Measurements from ENCODE around the gene SETD9.

SETD9 gene, protein sequence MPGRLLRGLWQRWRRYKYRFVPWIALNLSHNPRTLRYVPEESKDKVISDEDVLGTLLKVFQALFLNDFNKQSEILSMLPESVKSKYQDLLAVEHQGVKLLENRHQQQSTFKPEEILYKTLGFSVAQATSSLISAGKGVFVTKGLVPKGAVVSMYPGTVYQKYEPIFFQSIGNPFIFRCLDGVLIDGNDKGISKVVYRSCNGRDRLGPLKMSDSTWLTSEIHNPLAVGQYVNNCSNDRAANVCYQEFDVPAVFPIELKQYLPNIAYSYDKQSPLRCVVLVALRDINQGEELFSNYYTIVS

DNA sequence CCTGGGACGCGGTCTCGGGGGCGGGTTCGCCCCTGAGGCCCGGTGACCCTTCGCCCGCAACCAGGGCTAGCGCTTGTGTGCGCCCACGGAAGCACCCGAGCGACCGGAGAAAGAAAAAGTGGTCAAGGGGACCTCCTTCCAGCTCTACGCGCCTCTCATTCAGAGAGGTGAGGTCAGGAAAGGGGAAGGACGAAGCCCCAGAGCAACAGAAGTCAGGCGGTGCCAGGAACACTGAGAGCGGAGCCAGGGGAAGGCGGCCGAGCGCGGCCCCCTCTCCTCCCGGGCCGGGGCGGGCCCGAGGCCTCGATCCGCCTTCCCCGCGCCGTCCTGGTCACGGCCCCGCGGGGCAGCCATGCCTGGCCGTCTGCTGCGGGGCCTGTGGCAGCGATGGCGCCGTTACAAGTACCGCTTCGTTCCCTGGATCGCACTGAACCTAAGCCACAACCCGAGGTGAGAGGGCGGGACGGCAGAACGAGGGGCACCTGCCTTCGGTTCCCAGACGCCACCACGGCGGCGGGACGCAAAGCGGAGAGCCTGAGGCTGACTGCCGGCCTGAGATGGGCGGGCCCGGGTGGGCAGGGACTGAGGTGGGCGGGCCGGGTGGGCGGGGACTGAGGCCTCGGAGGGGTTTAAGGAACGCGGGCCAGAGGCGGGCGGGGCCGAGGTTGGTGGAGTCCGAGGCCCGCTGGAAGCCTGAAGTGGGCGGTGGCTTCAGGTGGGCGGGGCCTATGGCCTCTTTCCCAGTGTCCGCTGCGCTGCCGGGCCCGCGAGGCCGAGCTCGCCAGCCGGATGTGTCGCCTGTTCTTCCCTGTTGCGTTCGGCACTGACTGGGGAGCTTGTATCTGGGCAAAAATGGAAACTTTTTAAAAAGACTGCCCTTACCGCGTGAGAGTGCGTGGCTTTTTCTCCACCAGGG is at the start of gene SETD9:
TSS of gene SETD9 (plus strand) at position 303 of the 916 bp plus-strand sequence. CDS start at position 353, 50 bp downstream.
- DNase-seq (ENCODE audit: low spot score): peak; percentile 96

DNA sequence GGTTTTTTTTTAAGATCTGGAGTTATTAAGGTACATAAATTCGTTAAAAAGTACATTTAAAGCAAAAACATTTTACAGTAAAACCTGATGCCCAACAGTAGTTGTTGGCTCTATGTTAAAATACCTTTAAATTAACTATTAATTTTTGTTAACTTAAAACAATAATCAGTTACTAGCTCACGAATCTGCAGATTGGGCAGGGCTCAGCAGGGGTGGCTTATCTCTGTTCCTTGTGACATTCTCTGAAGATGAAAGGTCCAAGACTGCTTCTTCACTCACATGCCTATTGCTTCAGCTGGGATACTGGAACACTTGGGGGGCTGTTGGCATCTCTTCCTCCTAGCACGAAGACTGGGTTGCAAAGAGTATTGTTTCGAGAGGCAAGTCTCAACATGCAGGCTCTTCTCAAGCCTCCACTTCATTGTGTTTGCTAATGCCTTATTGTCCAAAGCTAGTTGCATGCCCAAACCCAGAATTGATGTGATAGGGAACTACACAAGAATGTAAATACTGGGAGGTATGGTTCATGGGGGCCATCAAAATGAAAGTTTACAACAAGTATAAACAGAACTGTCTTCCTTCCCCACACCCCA is 47.4 kb upstream of the SETD9 start:
- DNase-seq (ENCODE audit: low spot score): no peak

DNA sequence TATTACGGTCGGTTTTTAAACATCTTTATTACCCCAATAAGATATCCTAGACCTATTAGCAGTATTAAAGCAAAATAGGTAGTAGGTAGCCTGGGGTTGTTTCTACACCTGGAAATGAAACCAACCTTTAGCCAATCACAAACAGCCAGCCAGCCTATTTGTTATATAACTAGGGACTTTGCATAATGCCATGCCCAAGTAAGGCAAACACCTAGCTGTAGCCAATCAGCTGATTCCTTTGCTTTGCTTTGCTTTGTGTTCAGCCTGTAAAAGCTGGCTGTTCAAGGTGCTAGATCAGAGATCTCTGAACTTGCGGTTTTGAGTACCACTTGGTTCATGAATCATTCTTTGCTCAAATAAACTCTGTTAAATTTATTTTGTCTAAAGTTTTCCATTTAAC is 46.5 kb upstream of the SETD9 start:
- no peak for DNase-seq (ENCODE audit: low spot score)

DNA sequence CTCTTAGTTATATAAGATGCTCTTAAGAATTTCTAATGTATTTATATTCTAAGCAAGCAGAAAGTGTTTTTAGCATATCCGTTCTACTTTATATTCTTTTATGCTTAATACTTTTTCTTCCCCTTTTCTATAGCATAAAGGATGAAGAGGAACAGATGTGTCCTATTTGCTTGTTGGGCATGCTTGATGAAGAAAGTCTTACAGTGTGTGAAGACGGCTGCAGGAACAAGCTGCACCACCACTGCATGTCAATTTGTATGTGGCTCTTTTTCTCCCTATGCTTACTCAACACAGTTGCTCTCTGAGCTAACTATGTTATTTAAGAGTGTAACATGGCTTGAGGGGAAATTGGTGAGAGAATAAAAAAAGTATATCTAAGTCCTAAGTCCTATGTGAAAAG is 37.6 kb upstream of the SETD9 start:
- DNase-seq (ENCODE audit: low spot score): no peak

DNA sequence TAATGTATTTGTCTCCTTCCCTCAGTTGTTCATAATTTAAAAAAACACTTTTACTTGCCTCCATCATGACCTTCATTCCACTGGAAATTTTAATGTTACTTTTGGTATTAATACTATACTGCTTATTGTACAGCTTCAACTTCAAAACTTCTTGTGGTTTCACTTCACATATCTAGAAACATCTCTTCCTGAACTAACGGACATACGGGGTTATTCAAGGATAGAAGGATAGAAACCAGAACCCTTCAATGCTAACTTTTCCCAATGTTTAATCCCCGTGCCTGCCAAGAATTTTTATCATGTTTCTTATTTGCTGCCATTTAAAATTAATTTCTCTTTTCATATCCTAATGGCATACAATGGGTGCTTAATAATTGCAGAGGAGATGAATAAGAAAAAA is 36.3 kb upstream of the SETD9 start:
- no peak for DNase-seq (ENCODE audit: low spot score)

DNA sequence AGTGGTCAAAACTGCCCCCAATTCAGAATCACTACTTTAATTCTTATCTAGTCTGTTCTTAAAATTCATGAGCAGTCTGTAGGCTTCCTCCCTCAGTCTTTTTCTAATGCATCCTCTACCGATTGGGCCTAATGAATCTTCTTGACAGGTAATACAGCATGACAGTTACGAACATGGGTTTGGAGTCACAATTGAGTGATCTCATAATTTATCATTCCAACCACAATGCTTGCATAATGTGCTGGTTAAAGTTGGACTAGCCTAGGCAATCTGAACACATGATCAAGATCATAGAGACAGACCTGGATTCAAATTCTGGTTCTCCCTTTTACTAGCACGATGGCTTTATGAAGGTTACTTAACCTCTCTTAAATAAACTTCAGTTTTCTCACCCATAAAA is 33.1 kb upstream of the SETD9 start:
- peak; percentile 65 for DNase-seq (ENCODE audit: low spot score)

DNA sequence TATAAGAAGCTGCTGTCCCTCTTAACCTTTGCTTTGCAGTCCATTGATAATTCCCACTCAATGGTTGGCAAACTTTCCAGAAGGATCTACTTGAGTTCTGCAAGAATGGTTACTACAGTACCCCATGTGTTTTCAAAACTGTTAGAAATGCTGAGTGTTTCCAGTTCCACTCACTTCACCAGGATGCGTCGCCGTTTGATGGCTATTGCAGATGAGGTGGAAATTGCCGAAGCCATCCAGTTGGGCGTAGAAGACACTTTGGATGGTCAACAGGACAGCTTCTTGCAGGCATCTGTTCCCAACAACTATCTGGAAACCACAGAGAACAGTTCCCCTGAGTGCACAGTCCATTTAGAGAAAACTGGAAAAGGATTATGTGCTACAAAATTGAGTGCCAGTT is 27.8 kb upstream of the SETD9 start:
- DNase-seq (ENCODE audit: low spot score): no peak

DNA sequence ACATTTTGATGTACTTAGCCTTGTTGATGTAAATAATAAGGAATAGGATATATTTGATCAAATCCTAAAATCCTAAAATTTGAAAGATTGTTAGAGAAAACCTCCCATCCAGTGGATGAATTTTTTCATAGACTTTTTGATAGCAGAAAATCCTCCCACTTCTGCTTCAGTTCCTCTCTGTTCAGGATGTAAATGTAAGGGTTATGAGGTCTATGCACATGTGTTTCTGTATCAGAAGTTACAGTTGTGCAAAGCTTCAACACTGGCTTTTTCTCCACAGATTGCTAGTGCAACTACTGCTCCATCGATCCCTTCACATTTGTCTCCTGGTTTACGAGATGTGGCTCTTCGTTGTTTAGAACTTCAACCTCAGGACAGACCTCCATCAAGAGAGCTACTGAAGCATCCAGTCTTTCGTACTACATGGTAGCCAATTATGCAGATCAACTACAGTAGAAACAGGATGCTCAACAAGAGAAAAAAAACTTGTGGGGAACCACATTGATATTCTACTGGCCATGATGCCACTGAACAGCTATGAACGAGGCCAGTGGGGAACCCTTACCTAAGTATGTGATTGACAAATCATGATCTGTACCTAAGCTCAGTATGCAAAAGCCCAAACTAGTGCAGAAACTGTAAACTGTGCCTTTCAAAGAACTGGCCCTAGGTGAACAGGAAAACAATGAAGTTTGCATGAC is 16.0 kb upstream of the SETD9 start:
- DNase-seq (ENCODE audit: low spot score): no peak

DNA sequence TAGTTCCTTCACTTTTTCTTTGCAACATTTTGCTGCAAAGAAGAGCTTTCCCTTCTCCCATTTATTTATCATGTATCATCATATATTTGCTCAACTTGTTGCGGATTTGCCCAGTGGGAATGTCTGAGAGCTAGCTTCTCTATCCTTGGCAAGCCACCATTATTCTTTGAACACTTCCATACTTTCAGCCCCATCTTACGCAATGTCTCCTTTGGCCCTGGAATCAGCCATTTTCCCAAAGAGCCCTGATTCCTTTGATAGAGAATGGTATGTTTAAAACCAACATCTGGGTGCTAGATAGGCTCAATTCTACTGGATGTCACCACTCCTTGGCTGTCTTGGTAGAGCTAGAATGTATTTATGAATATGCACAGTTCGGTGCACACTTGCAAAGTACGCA is 12.6 kb upstream of the SETD9 start:
- no peak for DNase-seq (ENCODE audit: low spot score)

DNA sequence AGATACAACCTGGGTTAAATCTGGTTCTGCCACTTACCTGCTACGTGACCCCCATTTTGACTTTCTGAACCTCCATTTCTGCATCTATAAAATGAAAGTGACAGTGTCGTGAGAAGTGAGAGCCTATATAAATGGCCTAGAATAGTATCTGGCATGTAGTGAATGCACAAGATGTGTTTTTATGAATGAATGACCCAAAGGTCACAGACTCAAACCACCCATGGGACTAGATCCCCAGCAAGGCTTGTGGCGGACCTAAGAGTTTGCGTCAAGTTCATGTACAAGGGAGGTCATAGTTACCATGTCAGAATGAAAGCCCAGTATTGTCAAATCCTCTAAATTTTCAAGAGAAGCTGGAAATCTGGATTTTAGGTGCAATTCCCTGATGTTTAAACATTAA is 11.2 kb upstream of the SETD9 start:
- DNase-seq (ENCODE audit: low spot score): no peak

DNA sequence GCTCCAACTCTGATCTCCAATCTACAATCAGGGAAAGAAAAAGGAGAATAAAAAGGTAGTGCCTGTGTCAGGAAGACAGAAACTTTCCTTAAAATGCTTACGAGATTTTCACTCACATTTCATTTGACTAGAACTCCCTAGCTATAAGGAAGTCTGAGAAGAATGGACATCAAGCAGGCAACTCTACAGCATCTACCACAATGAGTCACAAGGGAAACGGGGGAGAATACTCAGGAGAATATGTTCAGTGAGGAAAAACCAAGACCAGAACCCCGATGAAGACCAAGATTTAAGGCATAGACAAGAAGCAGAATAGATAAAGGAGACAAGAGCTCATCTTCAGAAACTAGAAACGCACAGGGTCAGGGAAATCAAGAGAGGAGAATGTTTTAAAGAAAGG is 9.0 kb upstream of the SETD9 start:
- no peak for DNase-seq (ENCODE audit: low spot score)

DNA sequence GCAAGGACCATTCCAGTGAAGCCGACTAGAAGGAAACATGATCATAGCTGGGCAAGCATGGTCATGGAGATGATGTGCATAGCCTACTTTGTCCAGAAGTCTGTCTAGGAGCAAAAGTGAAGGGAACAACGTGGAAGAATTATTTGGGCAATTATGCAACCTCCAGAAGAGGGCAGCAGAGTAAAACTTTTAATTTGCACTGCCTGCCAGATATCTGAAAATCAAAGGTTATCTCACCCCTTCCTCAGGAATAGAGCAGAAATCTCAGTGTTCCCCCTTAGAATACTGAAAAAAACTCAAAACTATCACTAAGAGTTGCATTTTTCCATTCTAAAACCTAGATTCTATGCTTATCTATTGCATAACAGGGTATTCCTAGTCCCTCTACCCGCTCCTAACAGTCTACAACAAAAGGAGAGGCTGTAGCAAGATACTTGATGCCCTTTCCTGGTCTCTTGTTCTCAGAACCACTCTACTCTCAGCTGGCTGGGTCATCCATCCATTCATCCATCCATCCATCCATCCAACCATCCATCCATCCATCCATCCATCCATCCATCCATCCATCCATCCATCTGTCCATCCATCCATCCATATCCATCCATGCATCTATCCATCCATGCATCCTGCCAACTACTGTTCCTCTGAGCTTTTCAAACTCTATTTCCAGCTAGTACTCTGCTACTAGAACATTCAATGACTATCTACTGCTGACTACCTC is 8.4 kb upstream of the SETD9 start:
- DNase-seq (ENCODE audit: low spot score): peak; percentile 72

DNA sequence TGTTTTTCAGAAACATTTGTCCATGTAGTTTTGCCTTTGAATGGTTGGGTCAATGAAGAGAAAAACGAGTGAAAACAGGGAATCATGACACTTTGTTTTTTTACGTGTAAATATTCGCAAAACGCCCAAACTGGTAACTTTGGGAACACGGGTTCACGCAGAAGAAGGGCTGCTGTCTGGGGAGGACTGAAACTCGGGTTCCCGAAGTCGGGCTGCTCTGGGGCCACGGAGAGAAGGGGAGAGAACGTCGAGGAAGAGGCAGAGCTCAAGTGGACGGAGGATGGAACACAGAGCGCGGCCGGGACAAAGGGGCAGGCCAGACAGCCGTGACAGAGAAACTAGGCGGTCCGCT is 478 bp upstream of the SETD9 start:
- no peak for DNase-seq (ENCODE audit: low spot score)

DNA sequence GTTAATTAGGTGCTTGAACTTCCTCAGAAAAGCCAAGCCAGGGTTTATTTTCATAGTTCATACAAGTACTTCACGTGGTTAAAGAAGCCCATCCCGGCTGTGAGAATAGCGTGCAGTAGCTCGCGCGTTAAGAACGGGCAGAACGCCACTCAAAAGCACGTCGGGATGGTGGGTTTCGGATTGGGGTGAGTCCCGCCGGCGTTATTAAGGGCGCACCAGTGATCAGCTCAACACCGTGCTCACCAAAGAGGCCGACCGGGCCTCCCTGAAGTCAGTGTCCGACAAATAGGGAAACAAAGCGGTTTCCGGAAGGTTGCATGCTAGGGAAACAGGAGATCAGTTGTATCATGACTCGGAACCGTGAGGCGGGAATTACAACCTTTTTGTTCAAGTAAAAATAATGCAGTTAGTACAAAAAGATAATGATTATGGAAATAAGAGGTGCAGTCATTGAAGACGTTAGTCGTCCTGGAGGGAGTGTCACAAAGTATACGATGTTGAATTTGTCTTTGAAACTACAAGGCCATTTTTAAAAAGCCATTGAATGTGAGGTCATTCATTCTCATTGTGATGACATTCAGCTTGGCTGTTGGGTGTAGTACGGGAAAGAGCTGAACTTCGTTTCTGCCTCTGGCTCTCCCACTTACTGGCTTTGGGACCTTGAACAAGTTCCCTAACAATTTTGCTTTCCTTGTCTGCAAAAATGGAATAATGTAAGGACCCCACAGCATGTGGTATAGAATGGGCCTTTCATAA is 992 bp downstream of the SETD9 start:
- peak; percentile 76 for DNase-seq (ENCODE audit: low spot score)

DNA sequence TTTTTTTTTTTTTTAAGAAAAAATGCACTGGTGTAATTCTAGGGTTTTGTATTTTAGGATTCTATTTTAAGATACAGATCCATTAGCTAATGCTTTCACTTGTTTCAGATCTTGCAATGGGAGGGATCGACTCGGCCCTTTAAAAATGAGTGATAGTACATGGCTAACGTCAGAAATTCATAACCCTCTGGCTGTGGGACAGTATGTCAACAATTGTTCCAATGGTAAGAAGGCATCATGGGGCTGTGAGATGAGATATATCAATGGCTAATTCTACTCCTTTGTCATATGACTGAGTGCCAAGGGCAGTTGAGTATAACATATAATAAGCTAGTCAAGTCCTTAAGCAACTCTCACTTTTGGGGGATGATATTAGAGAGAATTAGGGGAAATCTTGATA is 4.4 kb downstream of the SETD9 start:
- DNase-seq (ENCODE audit: low spot score): no peak

DNA sequence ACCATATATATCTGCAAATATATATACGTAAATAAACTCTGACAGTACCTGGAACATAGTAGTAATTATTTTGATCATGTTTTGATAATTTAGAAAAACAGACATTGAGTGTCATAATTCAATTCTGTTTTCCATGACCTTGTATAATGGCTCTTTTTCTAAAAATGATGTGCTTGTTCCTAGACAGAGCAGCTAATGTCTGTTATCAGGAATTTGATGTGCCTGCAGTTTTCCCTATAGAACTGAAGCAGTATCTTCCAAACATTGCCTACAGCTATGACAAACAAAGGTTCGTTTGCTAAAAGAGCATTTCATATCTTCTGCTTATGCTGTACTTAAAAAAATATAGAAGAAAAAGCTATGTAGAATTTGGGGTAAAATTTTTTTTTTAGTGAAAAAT is 5.3 kb downstream of the SETD9 start:
- DNase-seq (ENCODE audit: low spot score): no peak

DNA sequence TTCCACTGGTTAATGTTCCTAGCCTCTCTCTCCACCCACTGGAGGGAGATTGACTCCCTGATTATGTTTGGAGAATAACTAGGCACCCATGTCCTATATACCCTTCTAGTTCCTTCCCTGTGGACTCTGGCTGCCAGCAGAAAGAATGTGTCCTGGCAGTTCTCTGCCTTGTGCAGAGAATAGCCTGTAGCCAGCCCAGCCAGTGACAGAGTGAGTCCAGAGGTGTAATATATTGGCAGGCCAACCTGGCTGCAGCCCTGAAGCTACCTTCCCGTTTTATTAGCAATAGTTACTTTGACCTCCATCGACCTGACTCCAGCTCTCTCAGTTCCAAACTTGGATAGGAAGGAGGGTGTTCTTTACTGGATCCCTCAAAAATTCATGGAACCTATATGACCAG is 8.1 kb downstream of the SETD9 start:
- no peak for DNase-seq (ENCODE audit: low spot score)

DNA sequence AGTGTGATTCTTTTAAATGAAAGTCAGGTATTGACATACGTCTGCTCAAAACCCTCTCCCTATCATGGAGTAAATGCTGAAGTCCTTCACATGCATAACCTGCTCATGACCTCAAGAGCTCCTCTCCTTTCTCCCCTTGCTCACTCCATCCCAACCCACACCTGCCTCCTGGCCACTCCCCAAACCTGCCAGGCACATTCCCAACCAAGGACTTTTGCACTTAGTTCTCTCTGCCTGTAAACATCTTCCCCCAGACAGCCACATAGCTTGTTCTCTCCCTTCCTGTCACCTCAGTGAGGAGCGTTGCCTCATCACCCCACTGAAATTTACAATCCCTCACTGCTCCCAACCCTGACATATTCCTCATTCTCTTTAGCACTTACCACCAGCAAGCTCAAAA is 8.7 kb downstream of the SETD9 start:
- no peak for DNase-seq (ENCODE audit: low spot score)

DNA sequence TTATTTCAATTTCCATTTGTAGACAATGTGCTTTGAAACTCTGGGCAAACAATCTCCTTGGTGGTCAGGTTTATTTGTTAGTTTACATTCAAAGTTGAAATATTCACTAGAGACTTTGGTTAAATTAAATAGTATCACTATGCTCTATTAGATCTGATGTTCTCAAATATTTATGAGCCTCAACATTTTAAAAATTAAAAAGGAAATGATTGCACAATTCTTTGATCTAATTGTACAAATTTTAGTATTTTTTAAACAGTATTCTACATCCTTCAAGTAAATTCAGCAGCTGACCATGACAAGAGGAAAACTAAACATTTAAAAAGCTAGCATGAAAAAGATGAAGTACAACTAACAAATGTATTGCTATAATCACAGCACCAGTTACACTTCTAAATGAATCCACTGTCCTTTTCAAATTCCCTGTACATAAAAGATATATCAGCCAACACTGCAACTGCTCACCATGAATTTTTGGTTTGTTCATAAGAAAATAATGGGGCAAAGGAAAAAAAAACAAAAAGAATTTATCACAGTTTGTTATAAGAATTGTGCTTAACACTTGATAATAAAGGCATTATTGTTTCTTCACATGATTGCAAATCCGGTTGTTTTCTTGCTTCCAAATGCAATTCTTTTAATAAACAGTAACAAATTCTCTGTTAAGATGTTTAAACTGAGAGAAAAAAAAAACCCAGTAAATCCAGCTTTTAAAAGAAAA is 10.7 kb downstream of the SETD9 start:
- DNase-seq (ENCODE audit: low spot score): no peak

DNA sequence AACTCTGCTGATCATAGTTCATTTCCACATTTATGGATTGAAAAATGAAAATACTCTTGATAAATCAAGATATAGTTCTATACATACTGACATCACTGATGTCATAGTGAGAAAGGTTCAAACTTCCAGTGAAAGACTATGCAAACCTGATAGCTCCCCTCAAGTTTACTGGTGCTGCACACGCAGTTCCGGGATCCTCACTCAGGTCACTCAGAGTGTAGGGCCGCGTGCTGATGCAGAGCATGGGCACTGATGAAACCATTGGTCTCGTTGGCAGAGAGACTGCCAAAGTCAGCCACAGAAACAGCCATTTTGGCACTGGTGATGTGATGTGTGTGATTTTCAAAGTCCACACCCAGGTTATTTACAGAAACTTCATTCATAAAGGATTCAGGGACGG is 13.5 kb downstream of the SETD9 start:
- DNase-seq (ENCODE audit: low spot score): no peak
